HT1080 (cell line): ENCODE measurements around the gene RNF220. TPM values are rescaled to one million over a fixed set of nuclear protein-coding genes. Genes with fewer than 3 reads are reported as not detected.
"Not testable (repeated sequence)": the region's sequence is repeated elsewhere in the genome, so short reads cannot be mapped to it uniquely, and the experiment has no call there.

Source experiments
- DNase-seq: peaks from one replicate; pipeline ENCODE4 v3.0.0-alpha.2; 2015; ENCODE audit warnings: low read depth
- total RNA-seq: library from RNA; depleted of rRNA; stranded (reverse); fragments of >200 nt; shearing (Covaris generic); gene quantifications from 2 replicates; pipeline ENCODE4 v1.2.3, GENCODE V29; 2014

The RNF220 gene
- total RNA-seq, 1 experiment from 2014 or later: 105 TPM

GRCh38 chr1:44648529-44649250 lies 243.6 kb downstream of the RNF220 start:
- no peak for DNase-seq

- DNase-seq: no peak
These were observed 244.7 kb downstream of the RNF220 start for GRCh38 chr1:44649788-44650158.

GRCh38 chr1:44650159-44650831 lies 245.2 kb downstream of the RNF220 start:
- no peak for DNase-seq

- no peak for DNase-seq
These were observed 246.0 kb downstream of the RNF220 start for GRCh38 chr1:44651069-44651468.

- DNase-seq: peak; percentile 58
These were observed 247.5 kb downstream of the RNF220 start for GRCh38 chr1:44652445-44653106.

- no peak for DNase-seq
These were observed 248.3 kb downstream of the RNF220 start for GRCh38 chr1:44653107-44653964.

GRCh38 chr1:44654621-44655187 lies 249.6 kb downstream of the RNF220 start:
- DNase-seq: no peak

GRCh38 chr1:44655609-44656008 lies 250.6 kb downstream of the RNF220 start:
- peak; percentile 45 for DNase-seq

GRCh38 chr1:44659566-44659965 lies 254.5 kb downstream of the RNF220 start:
- no peak for DNase-seq

- DNase-seq: no peak
These were observed 255.1 kb downstream of the RNF220 start for GRCh38 chr1:44660176-44660575.

GRCh38 chr1:44661781-44662682 lies 257.0 kb downstream of the RNF220 start:
- DNase-seq: no peak

GRCh38 chr1:44662683-44663030 lies 257.6 kb downstream of the RNF220 start:
- DNase-seq: no peak

GRCh38 chr1:44663417-44663816 lies 258.4 kb downstream of the RNF220 start:
- DNase-seq: no peak

GRCh38 chr1:44664730-44665370 lies 259.8 kb downstream of the RNF220 start:
- no peak for DNase-seq

- DNase-seq: not testable (repeated sequence)
These were observed 261.7 kb downstream of the RNF220 start for GRCh38 chr1:44666719-44667118.

- no peak for DNase-seq
These were observed 265.9 kb downstream of the RNF220 start for GRCh38 chr1:44670751-44671640.

GRCh38 chr1:44672254-44672955 lies 267.4 kb downstream of the RNF220 start:
- peak; percentile 94 for DNase-seq
